HL-60 (cell line): ENCODE results near the gene RRP15.

Experiments used
- GABPA ChIP-seq: IDR thresholded peaks from 2 replicates; pipeline ENCODE4 v1.6.1; 2012; ENCODE audit warnings: low read depth
- POLR2AphosphoS5 ChIP-seq: IDR thresholded peaks from 2 replicates; pipeline ENCODE4 v1.6.1; 2012; ENCODE audit warnings: low read depth
- TF ChIP-seq, protein P1 (sequence below): IDR thresholded peaks from one replicate; pipeline ENCODE4 v1.5.1; 2011; ENCODE audit warnings: low read length, control low read depth, inconsistent platforms; ENCODE audit not compliant: insufficient read depth
- TF ChIP-seq, protein P2 (sequence below): IDR thresholded peaks from 2 replicates; pipeline ENCODE4 v1.6.1; 2012; ENCODE audit warnings: low read depth; ENCODE audit not compliant: insufficient replicate concordance

DNA sequence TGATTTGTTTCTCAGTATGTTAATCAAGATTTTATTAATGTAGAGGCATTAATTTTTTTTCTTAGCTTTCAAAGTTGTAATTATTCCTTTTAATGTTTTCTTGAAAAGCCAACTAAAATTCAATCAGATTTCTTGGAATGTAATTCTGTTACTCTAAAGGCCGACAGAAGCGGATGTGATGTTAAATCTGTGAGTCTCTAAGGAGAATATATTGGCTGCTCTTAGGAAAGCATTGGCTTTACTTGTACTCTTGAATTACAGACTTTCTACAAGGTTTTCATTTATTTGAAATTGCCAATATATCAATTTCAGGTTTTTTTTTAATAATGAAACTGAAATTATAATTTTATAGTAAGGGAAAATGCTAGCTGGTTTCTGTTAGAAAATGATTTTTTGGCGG lies 29.2 kb downstream of the RRP15 start:
- TF ChIP-seq, protein P1, sequence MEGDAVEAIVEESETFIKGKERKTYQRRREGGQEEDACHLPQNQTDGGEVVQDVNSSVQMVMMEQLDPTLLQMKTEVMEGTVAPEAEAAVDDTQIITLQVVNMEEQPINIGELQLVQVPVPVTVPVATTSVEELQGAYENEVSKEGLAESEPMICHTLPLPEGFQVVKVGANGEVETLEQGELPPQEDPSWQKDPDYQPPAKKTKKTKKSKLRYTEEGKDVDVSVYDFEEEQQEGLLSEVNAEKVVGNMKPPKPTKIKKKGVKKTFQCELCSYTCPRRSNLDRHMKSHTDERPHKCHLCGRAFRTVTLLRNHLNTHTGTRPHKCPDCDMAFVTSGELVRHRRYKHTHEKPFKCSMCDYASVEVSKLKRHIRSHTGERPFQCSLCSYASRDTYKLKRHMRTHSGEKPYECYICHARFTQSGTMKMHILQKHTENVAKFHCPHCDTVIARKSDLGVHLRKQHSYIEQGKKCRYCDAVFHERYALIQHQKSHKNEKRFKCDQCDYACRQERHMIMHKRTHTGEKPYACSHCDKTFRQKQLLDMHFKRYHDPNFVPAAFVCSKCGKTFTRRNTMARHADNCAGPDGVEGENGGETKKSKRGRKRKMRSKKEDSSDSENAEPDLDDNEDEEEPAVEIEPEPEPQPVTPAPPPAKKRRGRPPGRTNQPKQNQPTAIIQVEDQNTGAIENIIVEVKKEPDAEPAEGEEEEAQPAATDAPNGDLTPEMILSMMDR = no peak
- TF ChIP-seq POLR2AphosphoS5 = no peak
- TF ChIP-seq, protein P2, sequence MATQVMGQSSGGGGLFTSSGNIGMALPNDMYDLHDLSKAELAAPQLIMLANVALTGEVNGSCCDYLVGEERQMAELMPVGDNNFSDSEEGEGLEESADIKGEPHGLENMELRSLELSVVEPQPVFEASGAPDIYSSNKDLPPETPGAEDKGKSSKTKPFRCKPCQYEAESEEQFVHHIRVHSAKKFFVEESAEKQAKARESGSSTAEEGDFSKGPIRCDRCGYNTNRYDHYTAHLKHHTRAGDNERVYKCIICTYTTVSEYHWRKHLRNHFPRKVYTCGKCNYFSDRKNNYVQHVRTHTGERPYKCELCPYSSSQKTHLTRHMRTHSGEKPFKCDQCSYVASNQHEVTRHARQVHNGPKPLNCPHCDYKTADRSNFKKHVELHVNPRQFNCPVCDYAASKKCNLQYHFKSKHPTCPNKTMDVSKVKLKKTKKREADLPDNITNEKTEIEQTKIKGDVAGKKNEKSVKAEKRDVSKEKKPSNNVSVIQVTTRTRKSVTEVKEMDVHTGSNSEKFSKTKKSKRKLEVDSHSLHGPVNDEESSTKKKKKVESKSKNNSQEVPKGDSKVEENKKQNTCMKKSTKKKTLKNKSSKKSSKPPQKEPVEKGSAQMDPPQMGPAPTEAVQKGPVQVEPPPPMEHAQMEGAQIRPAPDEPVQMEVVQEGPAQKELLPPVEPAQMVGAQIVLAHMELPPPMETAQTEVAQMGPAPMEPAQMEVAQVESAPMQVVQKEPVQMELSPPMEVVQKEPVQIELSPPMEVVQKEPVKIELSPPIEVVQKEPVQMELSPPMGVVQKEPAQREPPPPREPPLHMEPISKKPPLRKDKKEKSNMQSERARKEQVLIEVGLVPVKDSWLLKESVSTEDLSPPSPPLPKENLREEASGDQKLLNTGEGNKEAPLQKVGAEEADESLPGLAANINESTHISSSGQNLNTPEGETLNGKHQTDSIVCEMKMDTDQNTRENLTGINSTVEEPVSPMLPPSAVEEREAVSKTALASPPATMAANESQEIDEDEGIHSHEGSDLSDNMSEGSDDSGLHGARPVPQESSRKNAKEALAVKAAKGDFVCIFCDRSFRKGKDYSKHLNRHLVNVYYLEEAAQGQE = no peak
- no peak for TF ChIP-seq GABPA
